Putamen (tissue), 1 donor: ENCODE measurements around the gene TMEM187.
A peak's percentile ranks its signal among the peaks of the same experiment; 100 is the strongest.

ENCODE experiments used
- DNase-seq: peaks from one replicate; pipeline ENCODE4 v3.0.0-alpha.2; 2016; ENCODE audit warnings: low spot score

TMEM187 gene

GRCh38 chrX:153999359-154000037 is 26.9 kb downstream of the TMEM187 start:
- no peak for DNase-seq

- no peak for DNase-seq
These were observed 27.5 kb downstream of the TMEM187 start for GRCh38 chrX:154000051-154000450.

GRCh38 chrX:154002215-154002719 is 29.7 kb downstream of the TMEM187 start:
- DNase-seq = no peak

- no peak for DNase-seq
These were observed 31.8 kb downstream of the TMEM187 start for GRCh38 chrX:154004315-154004714.

DNA sequence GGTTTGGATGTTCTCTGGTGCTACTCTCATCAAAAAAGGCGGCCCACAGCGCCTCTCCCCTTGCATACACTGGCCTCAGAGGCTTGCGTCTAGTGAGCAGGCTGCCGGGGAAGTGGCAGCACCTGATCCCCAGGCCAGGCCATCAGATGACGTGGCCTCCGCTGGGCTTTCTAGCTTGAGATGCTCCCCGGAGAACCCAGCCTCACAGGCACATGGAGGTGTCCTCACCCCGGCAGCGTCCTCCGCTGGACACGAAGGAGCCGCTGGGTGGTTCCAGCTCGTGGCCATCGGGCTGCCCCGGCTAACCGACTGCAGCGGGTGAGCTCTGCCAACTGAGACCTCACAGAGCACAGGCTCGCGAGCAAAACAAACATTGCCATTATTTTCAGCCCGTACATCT is 34.4 kb downstream of the TMEM187 start:
- DNase-seq = no peak

GRCh38 chrX:154008521-154008920 is 36.0 kb downstream of the TMEM187 start:
- DNase-seq = no peak

GRCh38 chrX:154010330-154011087 is 38.0 kb downstream of the TMEM187 start:
- DNase-seq = no peak

GRCh38 chrX:154011376-154012335 is 39.1 kb downstream of the TMEM187 start:
- DNase-seq = no peak

GRCh38 chrX:154012336-154012991 is 39.9 kb downstream of the TMEM187 start:
- DNase-seq = peak; percentile 30

DNA sequence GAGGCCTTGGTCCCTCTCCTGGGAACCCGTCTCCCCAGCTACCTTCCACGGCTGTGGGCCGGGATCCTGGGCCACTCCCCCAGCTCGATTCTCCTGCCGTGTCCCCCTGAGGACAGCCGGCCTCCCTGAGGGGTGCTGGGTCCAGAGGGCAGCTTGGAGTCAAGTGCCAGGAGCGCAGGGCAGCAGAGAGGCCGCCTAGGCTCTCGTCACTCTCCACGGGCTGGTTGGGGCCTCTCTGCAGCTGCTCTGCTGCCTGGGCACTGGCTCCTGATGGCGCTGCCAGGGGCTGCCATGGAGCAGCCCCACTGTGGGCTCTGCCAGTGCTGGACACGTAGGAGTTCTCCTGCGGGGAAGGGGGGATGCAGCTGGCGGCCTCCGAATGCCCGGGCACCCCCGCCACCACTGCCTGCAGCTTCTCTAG is 40.5 kb downstream of the TMEM187 start:
- DNase-seq = no peak

DNA sequence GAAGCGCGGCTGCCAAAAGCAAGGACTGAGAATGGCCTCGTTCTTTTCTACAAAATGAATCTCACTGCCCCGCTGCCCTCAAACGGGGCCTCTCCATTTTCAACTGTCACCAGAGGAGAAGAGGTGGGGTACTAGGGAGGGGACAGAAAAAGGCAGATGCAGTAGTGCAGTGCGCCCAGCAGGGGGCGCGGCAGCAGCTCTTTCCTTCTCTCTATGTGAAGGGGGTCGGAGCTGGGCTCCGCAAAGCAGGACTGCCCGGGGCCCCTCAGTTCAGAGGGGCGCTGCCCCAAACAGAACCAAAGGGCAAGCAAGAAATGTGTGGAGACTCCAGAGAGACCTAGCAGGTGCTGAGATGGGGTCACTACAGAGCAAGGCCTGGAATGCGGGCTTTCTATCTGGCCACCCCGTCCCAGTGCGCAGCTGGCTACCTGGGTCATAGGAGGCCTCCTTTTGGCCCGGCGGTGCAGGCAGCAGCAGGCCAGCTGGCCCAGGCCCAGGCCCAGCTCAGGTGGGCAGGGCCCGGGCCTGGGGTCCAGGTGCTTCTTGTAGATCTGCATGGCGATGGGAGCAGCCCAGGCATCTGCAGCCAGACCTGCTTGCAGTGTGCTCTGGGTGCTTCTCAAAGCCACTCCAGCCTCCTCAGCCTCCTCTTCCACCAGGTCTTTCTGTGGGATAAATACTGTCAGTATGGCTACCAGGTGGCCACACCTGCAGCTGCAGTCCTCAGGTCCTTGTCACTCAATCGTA is 41.2 kb downstream of the TMEM187 start:
- DNase-seq = no peak

DNA sequence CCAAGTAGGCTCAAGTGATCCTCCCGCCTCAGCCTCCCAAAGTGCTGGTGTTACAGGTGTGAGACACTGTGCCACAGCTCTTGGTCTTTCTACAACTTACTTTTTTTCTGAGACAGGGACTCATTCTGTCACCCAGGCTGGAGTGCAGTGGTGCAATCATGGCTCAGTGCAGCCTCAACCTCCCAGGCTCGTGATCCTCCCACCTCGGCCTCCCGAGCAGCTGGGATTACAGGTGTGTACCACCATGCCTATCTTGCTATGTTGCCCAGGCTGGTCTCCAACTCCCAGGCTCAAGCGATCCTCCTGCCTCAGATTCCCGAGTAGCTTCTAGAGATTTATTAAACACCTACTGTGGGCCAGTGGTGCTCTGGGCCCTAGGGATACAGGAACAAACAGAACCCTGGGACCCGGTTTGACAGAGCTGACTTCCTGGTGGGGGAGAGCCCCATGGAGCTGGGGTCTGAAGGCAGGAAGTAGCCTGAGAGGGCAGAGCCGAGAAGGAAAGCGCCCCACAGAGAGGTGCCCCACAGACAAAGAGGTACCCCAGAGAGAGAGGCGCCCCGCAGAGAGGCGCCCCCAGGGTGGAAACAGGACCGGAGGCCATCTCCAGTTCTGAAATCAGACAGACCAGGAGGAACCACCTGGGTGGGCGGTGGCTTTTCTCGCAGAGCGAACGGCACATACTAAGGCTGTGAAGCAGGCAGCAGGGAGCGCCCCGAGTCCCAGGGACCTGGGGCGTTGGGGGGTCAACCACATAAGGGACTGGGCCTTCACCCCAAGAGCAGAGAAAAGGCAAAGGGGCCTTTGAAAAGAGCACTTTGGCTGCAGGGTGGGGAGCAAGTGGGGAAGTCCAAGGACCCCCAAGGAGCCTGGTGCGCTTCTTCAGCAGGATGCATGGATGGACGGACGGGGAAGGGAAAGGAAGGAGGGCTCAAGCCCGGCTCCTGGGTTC is 42.2 kb downstream of the TMEM187 start:
- DNase-seq = no peak

- DNase-seq = no peak
These were observed 43.2 kb downstream of the TMEM187 start for GRCh38 chrX:154015581-154016264.

DNA sequence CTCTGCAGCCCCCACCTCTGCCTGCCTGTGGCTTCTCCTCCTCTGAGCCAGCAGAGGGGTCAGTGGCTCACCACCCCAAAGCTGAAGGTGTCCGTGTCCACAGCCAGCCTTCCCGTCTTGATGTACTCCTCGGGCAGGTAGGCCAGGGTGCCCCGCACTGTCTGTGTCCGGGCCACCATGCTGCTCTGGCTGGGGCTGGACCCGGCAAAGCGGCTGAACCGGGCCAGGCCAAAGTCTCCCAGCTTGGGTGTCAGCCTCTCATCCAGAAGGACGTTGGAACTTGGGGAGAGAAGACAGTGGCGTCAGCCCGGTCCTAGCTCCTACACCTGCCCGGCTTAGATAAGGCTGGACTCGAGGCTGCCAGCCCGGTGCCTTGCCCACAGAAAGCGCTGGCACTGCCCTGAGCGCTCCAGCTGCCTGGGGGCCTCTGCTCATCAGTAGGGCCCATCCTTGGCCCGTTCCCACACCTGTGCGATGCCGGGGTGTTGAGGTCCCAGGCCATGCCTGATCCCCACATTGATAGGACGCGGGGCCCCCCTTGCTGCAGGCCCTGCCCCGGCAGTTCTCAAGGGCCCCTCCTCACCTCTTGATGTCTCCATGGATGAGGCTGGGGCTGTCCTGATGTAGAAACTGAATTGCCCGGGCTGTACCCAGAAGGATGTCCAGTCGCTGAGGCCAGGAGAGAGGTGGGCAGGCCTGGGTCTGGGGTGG is 44.0 kb downstream of the TMEM187 start:
- no peak for DNase-seq

DNA sequence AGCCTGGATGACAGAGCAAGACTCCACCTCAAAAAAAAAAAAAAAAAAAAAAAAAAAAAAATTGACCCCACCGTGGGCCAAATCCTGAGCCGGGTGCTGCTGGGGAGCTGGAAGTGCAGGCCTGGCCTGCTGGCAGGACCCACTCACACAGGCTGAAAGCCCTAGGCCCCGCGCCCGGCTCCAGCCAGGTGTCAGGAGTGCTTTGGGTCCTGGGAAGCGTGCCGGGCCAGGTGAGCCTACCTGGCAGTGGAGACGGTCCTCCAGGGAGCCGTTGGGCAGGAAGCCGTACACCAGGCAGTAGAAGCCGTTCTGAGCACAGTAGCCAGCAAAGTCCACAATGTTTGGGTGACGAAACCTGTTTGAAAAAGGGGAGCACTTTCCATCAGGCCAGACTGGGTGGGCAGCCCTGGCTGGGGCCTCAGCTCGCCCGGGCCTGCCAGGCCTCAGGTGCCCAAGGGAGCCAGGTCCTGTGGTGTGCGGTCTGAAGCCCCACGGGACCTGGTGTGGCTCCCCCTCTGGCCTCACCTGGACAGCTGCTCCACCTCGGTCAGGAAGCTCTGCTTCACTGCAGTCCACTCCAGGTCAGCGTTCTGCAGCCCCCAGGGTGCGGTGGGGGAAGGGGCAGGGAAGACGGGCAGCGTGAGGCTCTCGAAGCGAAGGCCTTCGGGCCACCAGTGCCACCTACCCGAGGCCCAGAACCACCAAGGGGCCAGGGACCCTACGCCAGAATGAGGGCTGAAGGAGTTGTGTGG is 45.4 kb downstream of the TMEM187 start:
- no peak for DNase-seq

DNA sequence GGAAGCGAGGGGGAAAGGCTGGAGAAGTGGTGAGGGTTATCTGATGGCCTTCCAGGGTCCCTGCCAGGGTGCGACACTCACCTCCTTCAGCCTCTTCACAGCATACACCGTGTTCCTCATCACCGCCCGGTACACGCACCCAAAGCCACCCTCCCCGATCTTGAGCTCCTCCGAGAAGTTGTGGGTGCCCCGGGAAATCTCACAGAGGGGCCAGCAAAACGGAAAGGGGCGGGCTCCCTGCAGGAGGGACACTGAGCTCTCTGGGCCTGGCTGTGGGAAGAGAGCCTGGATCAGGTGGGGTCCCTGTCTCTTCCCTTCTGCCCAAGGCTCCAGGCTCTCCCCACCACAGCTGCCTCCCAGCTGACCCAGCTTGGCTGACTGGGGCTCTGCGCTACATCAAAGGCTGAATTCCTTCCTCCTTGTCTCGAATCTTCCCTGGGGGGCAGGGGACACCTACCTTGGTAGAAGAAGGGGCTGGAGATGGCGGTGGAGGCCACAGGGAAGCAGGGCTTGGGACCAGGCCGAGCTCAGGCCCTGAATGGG is 46.0 kb downstream of the TMEM187 start:
- no peak for DNase-seq

DNA sequence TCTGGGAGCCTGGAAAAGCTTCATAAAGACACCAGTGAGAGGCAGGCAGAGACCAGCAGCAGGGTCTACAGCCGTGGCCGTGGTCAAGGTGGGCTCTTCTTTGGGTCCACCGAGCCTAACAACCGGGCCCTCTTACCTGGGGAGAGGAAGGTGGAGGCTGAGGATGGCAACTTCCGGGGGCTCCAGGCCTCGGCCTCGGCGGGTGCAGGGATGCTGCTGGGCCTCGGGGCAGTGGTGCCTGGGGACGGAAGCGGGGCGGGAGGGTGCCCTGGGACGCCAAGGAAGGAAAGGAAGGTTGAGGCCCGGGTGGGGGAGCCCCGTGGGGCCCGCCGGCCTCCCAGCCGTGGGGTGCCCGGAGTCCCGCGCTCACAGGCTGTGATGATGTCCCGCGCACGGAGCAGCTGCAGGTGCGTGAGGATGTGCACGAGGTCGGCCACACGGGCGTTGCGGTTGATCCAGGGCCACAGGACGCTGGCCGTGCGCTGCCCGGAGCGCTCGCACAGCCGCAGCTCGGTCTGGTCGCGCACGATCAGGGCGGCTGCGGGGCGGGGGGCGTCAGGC is 46.6 kb downstream of the TMEM187 start:
- DNase-seq = no peak
